Measurements from ENCODE around the gene CD44.
"Not testable (repeated sequence)": the region's sequence is repeated elsewhere in the genome, so short reads cannot be mapped to it uniquely, and the experiment has no call there.

CD44 gene

DNA sequence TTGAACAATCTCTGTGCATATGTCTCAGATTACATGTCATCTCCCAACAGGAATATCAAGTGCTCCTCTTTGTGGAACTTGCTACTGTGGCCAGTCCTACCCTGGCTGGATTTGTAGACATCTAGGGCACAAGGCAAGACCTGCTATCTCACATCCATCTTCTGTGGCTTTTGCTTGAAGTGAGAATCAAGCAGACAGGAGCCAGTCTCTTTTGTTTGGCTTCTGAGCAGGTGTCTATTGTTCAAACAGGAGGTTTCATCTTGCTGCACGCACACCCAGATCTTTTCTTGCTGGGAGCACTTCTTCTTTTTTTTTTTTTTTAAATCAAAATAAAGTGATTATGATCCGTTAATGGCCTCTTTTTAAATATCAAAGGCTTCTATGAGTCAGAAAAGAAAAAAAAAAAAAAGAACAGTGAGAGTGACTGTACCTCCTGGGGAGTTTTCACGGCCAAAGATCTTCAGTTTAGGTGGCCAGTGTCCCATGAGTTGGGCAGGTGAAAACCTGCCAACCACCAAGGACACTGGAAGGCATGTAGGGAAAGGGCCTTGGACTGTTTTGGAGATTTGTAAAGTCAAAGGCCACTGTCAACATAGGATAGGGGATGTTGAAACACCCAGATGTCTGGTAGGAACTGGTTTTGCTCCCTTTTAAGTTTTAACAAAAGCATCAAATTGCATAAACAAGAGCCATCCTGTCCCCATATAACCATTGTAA, 78.1 kb downstream of the CD44 start:
- no peak for DNase-seq

DNA sequence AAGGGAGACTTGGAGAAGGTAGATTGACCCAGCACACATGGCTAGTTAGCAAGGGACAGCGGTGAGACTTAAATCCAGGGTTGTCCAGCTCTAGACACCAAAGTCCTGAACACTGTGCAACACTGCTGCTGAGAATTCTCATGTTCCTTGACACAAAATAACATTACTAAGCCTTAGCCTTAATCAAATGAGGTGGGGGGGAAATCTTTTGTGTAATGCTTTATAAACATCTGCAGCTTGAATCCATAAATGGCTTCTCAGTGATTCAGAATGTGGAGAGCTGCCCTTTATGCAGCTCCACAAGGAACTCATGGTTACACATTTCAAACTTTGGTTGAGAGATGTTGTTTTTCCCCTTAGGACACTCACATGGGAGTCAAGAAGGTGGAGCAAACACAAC, 80.0 kb downstream of the CD44 start:
- DNase-seq = no peak

DNA sequence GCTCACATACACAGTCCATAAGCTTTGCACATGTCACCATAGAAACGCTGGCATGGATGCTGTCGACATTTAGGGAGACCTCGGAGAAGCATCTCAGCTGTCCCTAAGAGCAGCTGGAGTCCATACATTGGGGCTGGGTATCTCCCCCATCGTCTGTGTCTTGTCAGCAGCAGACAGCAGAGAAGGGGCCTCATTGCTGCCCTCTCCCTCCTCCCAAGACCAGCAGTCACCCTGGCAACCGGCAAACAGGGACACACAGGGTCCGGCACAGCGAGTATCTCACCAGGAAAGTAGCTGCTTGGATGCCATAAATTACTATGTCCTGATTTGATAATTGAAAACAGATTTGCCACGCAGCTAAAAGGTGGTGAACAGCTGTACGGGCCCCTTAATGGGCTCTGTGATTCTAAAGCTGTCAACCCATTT, 84.4 kb downstream of the CD44 start:
- DNase-seq = no peak

DNA sequence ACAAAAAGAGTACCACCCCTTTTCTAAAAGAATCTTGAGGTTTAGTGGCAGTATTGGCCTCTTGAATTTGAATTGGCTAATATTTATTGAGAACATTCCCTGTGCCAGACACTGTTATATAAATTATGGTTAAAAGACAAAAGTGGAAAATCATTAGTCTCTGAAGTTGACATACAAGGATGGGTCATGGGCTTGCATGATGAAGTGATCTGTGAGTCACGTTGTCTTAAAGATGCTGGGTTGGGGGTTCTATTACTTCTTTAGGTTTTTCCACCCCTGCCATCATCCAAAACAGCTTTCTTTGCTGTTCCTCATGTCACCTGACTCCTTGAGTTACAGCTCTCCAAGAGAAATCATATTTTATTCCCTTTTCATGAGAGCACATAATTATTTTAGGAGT, 85.0 kb downstream of the CD44 start:
- DNase-seq = no peak

DNA sequence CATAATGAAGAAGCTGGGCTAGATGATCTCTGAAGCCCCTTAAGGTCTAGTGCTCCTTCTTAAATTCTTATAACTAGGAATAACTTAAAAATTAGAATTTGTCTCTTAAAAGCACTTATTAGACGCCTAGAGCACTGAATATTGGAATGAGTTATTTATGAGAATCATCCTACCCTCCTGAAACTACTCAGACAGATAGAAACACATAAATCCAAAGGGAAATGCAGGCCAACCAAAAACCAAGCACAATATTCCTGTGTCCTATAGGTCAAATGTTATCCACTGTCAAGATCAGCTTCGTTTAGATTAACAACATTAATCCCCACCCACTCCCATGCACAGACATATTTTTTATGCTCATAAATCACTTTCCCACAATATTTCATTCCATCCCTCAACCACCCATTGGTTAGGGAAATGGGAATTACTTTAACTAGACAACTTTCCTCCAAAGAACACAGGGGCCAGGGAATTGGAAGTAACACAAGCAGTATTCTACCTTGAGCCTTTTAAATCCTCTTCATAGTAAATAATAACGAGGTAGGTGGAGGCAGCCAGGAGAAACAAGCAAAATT, 87.1 kb downstream of the CD44 start:
- no peak for DNase-seq

DNA sequence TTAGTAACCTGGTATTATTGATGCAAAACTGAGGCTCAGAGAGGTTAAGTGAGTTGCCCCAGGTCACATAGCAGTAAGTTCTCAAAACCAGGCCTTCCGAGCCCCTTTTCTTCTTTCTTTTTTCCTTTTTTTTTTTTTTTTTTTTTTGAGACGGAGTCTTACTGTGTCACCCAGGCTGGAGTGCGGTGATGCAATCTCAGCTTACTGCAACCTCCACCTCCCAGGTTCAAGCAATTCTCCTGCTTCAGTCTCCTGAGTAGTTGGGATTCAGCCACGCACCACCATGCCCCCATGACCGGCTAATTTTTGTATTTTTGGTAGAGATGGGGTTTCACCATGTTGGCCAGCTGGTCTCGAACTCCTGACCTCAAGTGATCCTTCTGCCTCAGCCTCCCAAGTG, 87.8 kb downstream of the CD44 start:
- DNase-seq = not testable (repeated sequence)

DNA sequence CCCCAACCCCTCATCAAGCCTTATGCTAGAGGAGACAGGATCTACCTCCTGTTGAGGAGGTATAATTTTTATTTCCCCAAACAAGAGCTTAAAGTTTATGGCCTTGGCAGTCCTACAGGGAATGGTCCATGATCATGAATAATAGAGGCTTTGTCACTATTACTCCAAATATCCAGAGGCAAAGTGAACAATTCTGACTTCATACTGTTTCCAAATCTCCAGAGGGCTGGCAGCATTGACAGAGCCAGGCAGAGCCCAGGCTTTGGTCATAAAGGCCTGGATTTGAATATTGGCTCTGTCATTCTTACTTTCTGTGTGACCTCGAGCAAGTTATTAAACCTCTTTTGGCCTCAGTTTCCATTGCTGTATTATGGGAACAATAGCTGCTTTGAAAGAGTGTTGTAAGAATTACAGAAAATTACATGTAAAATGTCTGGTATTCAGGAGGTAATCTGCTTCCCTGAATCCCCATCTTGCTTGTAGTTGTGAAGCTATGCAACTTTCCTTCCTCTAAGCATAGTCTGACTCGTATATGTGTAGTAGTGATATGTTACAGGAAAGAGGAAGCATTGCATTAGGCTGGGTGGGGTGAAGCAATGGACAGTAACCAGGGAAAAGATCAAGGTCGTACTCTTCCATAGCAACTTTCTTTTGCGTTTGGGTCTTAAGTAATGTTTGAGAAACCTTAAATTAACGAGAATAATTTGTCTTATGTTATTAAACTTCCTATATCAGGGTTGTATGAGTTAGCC, 88.8 kb downstream of the CD44 start:
- DNase-seq = no peak

DNA sequence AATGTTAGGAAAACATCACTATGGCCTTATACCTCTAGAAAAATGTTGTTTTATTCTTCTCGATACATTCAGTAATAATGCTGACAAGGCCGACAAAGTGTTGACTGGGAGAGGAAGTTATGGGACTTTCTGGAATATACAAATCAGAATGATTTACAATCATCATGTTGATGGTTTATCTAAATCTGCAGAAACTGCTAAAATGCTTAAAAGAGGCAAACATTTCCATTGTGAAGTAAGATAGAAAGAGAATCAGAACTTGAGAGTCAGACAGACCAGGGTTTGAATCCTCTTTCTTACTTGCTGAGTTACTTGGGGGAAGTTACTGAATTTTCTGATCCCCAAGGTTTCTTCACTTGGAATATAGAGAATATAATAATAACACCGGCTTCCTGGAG, 89.4 kb downstream of the CD44 start:
- no peak for DNase-seq

DNA sequence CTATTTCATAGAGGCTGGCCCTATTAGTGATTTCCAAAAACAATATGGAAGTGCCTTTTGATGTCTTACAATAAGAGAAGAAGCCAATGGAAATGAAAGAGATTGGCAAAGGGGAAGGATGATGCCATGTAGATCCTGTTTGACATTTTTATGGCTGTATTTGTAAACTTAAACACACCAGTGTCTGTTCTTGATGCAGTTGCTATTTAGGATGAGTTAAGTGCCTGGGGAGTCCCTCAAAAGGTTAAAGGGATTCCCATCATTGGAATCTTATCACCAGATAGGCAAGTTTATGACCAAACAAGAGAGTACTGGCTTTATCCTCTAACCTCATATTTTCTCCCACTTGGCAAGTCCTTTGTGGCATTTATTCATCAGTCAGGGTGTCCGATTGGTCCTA, 91.4 kb downstream of the CD44 start:
- no peak for DNase-seq

DNA sequence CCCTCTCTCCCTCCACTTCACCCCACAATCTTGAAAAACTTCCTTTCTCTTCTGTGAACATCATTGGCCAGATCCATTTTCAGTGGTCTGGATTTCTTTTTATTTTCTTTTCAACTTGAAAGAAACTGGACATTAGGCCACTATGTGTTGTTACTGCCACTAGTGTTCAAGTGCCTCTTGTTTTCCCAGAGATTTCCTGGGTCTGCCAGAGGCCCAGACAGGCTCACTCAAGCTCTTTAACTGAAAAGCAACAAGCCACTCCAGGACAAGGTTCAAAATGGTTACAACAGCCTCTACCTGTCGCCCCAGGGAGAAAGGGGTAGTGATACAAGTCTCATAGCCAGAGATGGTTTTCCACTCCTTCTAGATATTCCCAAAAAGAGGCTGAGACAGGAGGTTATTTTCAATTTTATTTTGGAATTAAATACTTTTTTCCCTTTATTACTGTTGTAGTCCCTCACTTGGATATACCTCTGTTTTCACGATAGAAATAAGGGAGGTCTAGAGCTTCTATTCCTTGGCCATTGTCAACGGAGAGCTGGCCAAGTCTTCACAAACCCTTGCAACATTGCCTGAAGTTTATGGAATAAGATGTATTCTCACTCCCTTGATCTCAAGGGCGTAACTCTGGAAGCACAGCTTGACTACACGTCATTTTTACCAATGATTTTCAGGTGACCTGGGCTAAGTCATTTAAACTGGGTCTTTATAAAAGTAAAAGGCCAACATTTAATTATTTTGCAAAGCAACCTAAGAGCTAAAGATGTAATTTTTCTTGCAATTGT, 92.3 kb downstream of the CD44 start:
- DNase-seq = no peak

DNA sequence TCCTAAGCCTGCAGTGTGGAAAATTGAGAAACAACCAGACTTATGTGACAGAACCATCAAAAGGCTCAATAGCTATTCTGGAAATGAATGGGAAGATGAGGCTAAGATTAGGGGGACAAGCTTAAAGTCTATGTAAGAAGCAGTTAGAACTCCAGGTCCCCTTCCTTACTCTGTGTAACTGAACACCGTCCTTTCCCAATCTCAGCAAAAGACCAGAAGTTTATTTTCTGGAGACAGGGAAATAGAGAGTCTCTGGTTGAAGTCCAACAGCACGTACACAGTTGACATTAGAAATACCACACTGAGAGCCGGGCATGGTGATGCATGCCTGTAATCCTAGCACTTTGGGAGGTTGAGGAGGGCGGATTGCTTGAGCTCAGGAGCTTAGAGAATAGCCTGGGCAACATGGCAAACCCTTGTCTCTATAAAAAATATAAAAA, 93.9 kb downstream of the CD44 start:
- no peak for DNase-seq

DNA sequence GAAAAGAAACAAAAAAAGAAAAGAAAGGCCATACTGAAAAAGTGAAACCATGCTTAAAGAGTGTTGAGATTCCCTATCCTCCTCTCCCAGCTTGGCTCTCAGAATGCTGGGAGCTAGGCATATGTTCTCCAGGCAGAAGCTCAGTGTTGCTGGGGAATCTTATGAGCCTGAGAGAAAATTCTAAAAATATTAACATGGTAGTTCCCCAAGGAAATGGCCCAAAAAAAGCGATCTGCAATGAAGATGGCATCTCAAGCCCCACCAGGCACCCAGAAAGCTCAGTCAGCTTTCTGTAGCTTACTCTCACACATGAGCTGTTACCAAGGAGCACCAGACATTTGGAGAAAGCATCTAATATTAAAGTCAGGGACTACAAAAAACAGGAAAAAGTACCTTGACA, 94.5 kb downstream of the CD44 start:
- DNase-seq = no peak

DNA sequence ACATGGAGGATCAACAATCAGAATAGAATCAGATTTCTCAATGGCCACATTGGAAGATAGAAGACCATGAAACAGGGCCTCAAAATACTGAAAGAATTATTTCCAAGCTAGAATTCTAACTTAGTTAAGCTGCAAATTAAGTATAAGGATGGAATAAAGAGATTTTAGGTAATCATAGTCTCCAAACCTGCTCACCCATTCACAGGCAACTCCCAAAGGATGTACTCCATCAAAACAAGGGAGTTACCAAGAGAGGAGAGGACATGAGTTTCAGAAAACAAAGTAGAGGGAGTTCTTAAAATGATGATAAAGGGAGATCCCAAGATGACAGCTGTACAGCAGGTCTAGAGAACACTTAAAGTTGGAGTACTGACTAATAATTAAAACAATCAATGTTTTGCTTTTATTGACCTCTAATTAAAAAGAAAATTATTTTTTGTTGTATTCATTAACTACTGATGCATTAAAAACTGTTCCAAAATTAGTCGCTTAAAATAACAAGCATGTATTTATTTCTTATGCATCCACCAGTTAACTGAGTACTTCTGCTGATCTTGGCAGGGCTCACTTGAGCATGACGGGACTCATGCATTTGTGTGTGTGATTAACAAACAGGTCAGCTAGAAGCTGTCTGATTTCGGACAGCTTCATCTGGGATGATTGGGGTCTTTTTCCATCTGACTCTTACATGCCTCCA, 95.6 kb downstream of the CD44 start:
- DNase-seq = no peak

DNA sequence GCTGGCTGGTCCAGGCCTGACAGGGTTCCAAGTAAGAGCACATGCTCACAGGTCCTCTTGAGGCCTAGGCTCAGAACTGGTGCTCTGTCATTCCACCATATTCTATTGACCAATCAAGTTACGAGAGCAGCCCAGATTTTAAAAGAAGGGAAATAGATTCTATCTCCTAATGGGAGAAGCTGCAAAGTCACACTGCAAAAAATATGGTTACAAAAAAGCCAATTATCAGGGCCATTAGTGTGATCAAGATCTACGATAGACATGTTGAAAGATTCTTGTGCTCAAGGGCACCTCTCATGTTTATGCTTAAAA, 96.1 kb downstream of the CD44 start:
- no peak for DNase-seq

DNA sequence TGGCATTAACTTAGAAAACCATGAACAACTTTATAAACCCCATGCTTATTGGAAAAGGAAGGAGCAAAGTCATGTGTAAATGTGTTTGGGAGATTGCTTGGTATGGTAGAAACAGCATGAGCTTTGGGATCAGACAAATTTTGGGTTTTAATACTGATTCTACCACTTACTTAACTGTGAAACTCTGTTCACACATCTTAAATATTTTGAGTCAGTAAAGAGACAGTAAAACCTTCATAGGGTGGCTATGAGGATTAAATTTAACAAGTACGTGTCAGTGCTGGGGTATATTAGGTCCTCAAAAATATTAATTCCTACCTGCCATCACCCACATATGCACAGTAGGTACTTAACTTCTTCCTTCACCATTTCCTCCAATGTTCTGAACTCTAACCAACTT, 96.5 kb downstream of the CD44 start:
- no peak for DNase-seq

DNA sequence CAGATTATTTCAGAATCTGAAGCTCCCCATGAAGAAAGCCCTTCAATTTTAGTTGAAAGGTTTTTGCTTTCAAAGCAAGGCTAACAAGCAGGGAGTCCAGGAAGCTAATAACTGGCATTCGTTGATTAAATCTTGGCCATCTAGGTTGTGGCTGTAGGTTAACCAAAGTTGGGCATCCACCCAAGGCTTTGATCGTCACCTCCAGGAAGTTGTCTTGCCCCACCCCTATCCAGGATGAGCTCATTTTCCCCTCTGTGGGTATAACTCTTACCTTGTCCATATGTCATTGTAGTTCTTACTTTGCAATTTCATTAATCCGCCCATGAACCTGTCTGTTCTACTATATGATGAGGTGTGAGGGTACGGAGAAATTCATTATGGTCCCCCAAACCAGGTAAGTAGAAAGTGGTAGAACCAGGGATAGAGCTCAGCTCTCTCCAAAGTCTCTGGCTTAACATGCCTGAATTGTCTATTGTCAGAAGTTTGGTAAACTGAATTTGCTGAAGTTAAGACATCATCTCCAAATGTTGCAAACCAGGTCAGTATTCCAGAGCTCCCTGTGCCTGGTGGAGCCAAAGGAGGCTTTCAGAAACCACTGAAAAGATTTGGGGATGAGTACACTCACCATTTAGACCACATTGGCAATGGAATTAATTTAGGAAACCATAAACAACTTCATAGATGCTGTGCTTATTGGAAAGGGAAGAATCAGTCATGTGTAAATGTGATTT, 97.1 kb downstream of the CD44 start:
- no peak for DNase-seq

DNA sequence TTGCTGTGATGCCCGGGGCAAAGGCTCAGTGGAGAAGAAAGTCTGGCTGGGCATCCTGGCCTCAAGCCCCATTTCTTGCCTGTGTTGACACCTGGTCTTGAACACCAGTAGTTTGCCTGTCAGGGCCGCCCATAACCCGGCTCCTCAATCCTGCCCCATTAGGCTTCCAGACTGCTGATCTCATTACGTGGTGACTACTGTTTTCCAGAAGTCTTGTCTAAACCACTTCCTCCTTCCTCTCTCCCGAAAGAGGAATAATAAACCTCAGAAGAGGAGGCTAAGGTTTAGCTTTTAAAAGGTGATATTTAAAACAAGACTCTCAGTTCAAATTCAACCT, 97.7 kb downstream of the CD44 start:
- DNase-seq = no peak

DNA sequence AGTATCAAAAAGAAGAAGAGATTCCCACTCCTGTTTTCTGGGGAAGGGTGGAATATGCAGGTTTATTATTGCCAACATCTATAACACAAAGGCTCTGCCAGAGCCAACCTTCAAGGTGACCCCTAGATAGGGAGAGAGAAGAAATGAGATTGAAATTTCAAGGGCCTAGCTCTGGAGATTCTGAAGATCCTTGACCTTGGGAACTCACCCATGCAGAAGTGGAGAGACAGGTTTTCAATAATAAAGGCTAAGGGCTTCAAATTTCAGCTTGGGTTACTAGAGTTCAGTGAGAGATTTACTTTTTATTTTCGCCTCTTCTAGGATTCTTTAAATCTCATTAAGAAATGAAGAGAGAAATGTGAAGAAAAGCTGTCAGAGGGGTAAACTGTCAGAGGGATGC, 98.4 kb downstream of the CD44 start:
- DNase-seq = no peak

DNA sequence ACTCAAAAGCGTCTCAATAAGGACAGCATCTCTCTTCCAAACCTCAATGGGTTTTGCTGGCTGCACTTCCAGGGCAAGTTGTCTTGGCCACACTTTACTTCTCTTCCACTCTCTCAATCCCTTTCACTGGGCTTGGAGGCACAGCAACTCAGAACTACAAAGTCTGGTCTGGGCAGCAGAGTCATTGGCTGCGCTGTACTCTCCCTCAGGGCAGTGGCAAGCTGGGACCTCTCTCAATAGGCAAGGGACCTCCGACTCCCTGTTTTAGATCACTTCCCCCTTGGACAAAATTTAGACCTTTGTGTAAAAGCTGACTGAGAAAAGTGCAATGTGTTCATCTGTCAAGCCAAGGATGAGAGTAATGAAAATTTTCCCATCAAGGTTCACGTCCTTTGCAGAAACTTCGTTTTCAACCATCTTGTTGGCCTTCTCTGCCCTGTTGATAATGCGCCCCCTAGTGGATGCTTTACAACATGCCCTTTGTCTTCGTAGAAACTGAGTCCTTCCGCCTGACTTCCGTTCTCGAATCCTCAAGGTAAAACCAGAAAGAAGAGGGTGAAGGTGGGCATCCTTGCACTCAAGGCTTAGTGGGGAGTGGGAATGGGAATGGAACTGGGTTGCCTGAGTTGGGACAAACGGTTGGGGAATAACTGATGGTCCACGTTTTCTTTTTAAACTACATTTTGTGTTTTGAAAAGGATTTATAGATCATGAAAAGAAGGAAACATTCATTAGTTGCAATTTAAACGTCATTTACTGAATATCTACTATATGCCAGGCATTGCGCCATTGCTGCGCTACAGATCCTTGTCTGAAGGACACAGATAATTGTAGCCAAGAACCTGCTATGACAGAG, 99.1 kb downstream of the CD44 start:
- peak; percentile 15 for DNase-seq

DNA sequence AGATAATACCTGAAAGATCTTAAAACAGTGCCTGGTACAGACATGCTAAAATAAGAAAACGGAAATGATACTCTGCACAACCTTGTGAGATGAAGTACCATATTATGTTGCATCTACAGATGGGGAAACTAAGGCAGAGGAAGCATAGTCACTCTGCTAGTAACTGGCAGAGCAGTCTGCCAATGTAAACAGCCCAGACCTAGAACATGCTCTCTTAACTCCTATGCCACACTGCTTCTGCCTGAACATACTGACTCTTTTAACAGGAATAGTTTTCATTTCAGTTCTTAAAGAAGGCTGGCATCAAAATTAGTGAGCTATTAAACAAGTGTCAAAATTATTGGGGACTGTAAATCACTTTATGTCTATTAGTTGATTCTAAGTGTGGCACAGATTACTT, 99.9 kb downstream of the CD44 start:
- no peak for DNase-seq

DNA sequence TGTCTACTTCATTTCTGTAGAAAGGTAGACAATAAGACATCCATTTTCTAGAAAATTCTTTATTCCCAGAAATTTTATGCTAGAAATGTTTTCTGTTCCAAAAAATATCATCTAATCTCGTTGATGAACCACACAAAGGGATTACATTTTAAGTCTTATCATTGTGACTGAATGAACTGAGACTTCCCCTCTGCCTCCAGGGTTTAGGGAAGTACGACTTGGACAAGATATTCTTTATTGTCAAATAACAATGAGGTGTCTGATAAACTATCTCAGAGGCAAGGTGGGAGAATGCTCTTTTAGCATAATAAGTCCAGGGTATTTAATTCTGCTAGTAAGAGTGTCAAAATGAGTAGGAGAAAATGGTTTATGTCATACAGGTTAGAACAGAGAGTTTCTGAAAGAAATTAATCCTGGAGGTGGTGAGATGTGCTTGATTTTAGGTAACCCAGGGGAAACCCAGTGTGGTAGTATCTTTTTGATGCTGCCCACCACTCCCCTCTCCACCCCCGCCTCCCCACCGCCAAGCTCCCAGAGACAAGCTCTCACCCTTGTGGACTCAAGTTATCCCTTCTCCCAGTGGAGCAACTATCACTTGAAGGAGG, 100.6 kb downstream of the CD44 start:
- DNase-seq = no peak

Measured in NCI-H1436 (cell line).